GM18870 (cell line): ENCODE data around the gene ACR.

Experiments
- ATAC-seq: cut with Tn5 transposase; IDR thresholded peaks from one replicate; pipeline ENCODE4 v1.9.1; 2021; ENCODE audit warnings: moderate library complexity; ENCODE audit not compliant: unreplicated experiment

The ACR gene

GRCh38 chr22:50716290-50717024 lies 21.5 kb upstream of the ACR start:
- no peak for ATAC-seq

GRCh38 chr22:50717709-50718351 lies 20.2 kb upstream of the ACR start:
- no peak for ATAC-seq

- ATAC-seq: no peak
These were observed 19.7 kb upstream of the ACR start for GRCh38 chr22:50718352-50718709.

- ATAC-seq: no peak
These were observed 18.1 kb upstream of the ACR start for GRCh38 chr22:50719814-50720300.

- no peak for ATAC-seq
These were observed 17.4 kb upstream of the ACR start for GRCh38 chr22:50720301-50721256.

- ATAC-seq: no peak
These were observed 16.7 kb upstream of the ACR start for GRCh38 chr22:50721257-50721844.

- no peak for ATAC-seq
These were observed 15.8 kb upstream of the ACR start for GRCh38 chr22:50722048-50722701.

GRCh38 chr22:50722716-50723428 lies 15.1 kb upstream of the ACR start:
- no peak for ATAC-seq

- ATAC-seq: no peak
These were observed 14.0 kb upstream of the ACR start for GRCh38 chr22:50723991-50724390.

- ATAC-seq: no peak
These were observed 13.4 kb upstream of the ACR start for GRCh38 chr22:50724616-50725015.

- ATAC-seq: no peak
These were observed 12.4 kb upstream of the ACR start for GRCh38 chr22:50725597-50725996.

GRCh38 chr22:50726643-50727340 lies 11.2 kb upstream of the ACR start:
- ATAC-seq: no peak

GRCh38 chr22:50727678-50728522 lies 10.1 kb upstream of the ACR start:
- no peak for ATAC-seq

- ATAC-seq: no peak
These were observed 9.5 kb upstream of the ACR start for GRCh38 chr22:50728523-50728931.

GRCh38 chr22:50729391-50730012 lies 8.5 kb upstream of the ACR start:
- no peak for ATAC-seq

- ATAC-seq: no peak
These were observed 7.8 kb upstream of the ACR start for GRCh38 chr22:50730013-50730891.
